Nephron (organoid): ENCODE results near the gene GATAD2B.
"Not testable (repeated sequence)": the region's sequence is repeated elsewhere in the genome, so short reads cannot be mapped to it uniquely, and the experiment has no call there.

Experiments
- H3K27ac Mint-ChIP-seq, 3 experiments: 2 replicates each; pipeline ENCODE4 v1.8.0; 2020; ENCODE audit warnings: mixed read lengths in 3 of 3, mild to moderate bottlenecking in 2 of 3, moderate library complexity in 1 of 3
- H3K27me3 Mint-ChIP-seq: 2 replicates; pipeline ENCODE4 v1.8.0; 2021; ENCODE audit warnings: low read depth, mild to moderate bottlenecking, moderate library complexity, mixed read lengths
- H3K36me3 Mint-ChIP-seq: 2 replicates; pipeline ENCODE4 v1.8.0; 2020; ENCODE audit warnings: low read depth, mixed read lengths
- H3K4me1 Mint-ChIP-seq: 2 replicates; pipeline ENCODE4 v1.8.0; 2020; ENCODE audit warnings: mixed read lengths
- H3K4me3 Mint-ChIP-seq, 3 experiments: 2 replicates each; pipeline ENCODE4 v1.8.0; 2020; ENCODE audit warnings: mild to moderate bottlenecking in 3 of 3, mixed read lengths in 3 of 3, moderate library complexity in 2 of 3
- H3K9me3 Mint-ChIP-seq: 2 replicates; pipeline ENCODE4 v1.8.0; 2020; ENCODE audit warnings: mixed read lengths
- CTCF ChIP-seq, 3 experiments: fragments of 200-600 bp; sonication (generic); IDR thresholded peaks; one replicate each; pipeline ENCODE4 v1.5.0; 2021; ENCODE audit warnings: antibody characterized with exemption in 3 of 3; ENCODE audit not compliant: unreplicated experiment in 3 of 3

GATAD2B gene

DNA sequence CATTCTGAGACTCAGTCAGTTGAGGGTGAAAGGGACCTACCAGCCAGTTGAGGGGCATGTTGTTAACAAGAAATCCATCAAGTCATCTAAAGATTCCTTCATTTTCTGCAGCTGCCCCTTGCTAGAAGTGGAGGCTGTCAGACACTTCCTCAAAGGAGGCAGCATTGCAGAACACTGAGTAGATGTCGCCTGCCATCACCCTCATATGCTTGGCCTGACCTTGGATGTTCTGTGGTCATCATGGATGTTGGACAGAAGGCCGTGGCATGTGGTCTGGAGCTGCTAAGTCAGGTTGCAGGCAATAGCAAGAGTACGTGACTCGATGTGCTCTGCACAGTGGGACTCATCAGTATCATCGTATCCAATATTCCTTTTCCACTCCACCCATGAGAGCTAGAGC lies 70.6 kb downstream of the GATAD2B start:
- H3K27ac Mint-ChIP-seq = no peak overlapping the region
- H3K4me3 Mint-ChIP-seq = no peak overlapping the region
- H3K4me1 Mint-ChIP-seq = no peaks in the 10 kb centered on the region
- H3K36me3 Mint-ChIP-seq = peaks cover 39% of the 10 kb centered on the region
- H3K27me3 Mint-ChIP-seq = no peaks in the 10 kb centered on the region
- TF ChIP-seq CTCF (IDR thresholded peaks at IDR 0.05; ENCODE audit: unreplicated experiment in 3 of 3) = no peak
- H3K9me3 Mint-ChIP-seq = no peaks in the 10 kb centered on the region

GRCh38 chr1:153849487-153850185 lies 73.1 kb downstream of the GATAD2B start:
- Mint-ChIP-seq H3K9me3 (no peaks in the 10 kb centered on the region), H3K27ac (no peak overlapping the region), H3K4me3 (no peak overlapping the region), H3K27me3 (no peaks in the 10 kb centered on the region), H3K4me1 (no peaks in the 10 kb centered on the region), H3K36me3 (peaks cover 32% of the 10 kb centered on the region)
- no peak for TF ChIP-seq CTCF (IDR thresholded peaks at IDR 0.05; ENCODE audit: unreplicated experiment in 3 of 3)

GRCh38 chr1:153848805-153849204 lies 74.0 kb downstream of the GATAD2B start:
- TF ChIP-seq CTCF (IDR thresholded peaks at IDR 0.05; ENCODE audit: unreplicated experiment in 3 of 3) = no peak
- Mint-ChIP-seq H3K27ac (no peak overlapping the region), H3K4me3 (no peak overlapping the region), H3K27me3 (no peaks in the 10 kb centered on the region), H3K9me3 (no peaks in the 10 kb centered on the region), H3K36me3 (peaks cover 32% of the 10 kb centered on the region), H3K4me1 (no peaks in the 10 kb centered on the region)

- Mint-ChIP-seq H3K36me3 (peaks cover 15% of the 10 kb centered on the region), H3K4me1 (no peaks in the 10 kb centered on the region), H3K27me3 (no peaks in the 10 kb centered on the region), H3K27ac (no peak overlapping the region), H3K9me3 (no peaks in the 10 kb centered on the region), H3K4me3 (no peak overlapping the region)
- TF ChIP-seq CTCF (IDR thresholded peaks at IDR 0.05; ENCODE audit: unreplicated experiment in 3 of 3) = no peak
These were observed 77.6 kb downstream of the GATAD2B start for GRCh38 chr1:153845158-153845557.

- H3K36me3 Mint-ChIP-seq = peaks cover 15% of the 10 kb centered on the region
- not testable (repeated sequence) for H3K27ac Mint-ChIP-seq, H3K4me3 Mint-ChIP-seq, H3K27me3 Mint-ChIP-seq, H3K9me3 Mint-ChIP-seq, H3K4me1 Mint-ChIP-seq
These were observed 78.4 kb downstream of the GATAD2B start for GRCh38 chr1:153844349-153844748.

DNA sequence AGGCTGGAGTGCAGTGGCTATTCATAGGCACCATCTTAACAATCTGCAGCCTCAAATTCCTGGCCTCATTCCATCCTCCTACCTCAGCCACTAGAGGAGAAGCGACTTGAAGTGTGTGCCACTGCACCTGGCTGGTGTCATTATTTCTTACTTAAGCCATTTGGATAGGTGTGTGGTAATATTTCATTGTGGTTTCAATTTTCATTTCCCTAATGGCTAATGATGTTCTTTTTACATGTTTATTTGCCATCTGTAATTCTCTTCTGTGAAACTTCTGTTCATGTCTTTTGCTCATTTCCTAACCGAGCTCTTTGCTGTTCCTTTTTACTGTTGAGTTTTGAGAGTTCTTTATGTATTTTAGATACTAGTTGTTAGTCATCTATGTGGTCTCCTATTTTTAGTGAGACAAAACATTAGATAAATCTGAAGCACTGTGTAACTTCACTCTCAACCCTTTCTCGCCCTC lies 80.7 kb downstream of the GATAD2B start:
- no peaks in the 10 kb centered on the region for H3K9me3 Mint-ChIP-seq
- no peak overlapping the region for H3K4me3 Mint-ChIP-seq
- no peaks in the 10 kb centered on the region for H3K4me1 Mint-ChIP-seq
- no peak for TF ChIP-seq CTCF (IDR thresholded peaks at IDR 0.05; ENCODE audit: unreplicated experiment in 3 of 3)
- no peak overlapping the region for H3K27ac Mint-ChIP-seq
- H3K36me3 Mint-ChIP-seq = peaks cover 18% of the 10 kb centered on the region
- H3K27me3 Mint-ChIP-seq = no peaks in the 10 kb centered on the region
